GM12873 (cell line): ENCODE data around the gene LGALSL.

ENCODE experiments used
- TF ChIP-seq, protein P1 (sequence below): IDR thresholded peaks from 2 replicates; pipeline ENCODE4 v1.5.1; 2012; ENCODE audit warnings: low read depth, mild to moderate bottlenecking, moderate library complexity, low read length, control low read depth; ENCODE audit not compliant: insufficient read depth; ENCODE audit errors: missing control alignments

The LGALSL gene

DNA sequence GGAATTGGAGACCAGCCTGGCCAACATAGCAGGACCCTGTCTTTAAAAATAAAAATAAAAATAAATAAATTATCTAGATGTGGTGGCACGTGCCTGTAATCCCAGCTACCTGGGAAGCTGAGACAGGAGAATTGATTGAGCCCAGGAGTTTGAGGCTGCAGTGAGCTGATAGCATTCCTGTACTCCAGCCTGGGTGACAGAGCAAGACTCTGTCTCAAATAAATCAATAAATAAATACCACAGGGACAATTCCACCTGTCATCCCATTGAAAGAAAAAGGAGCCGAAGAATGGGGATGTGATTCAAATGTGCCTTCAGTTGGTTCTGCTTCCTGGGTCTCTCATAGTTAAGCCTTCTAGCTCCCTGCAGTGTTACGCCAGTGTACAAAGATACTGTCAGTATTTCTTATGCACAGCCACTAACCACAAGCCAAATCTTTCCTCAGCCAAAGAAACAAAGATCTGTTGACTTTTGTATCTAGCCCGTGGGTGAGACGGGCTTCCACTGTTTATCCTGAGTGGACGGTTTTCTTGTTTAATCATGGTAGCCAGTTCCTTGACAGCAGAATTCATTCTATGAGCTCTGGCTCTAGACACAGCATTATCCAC is 12.6 kb downstream of the LGALSL start:
- TF ChIP-seq, protein P1, sequence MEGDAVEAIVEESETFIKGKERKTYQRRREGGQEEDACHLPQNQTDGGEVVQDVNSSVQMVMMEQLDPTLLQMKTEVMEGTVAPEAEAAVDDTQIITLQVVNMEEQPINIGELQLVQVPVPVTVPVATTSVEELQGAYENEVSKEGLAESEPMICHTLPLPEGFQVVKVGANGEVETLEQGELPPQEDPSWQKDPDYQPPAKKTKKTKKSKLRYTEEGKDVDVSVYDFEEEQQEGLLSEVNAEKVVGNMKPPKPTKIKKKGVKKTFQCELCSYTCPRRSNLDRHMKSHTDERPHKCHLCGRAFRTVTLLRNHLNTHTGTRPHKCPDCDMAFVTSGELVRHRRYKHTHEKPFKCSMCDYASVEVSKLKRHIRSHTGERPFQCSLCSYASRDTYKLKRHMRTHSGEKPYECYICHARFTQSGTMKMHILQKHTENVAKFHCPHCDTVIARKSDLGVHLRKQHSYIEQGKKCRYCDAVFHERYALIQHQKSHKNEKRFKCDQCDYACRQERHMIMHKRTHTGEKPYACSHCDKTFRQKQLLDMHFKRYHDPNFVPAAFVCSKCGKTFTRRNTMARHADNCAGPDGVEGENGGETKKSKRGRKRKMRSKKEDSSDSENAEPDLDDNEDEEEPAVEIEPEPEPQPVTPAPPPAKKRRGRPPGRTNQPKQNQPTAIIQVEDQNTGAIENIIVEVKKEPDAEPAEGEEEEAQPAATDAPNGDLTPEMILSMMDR = no peak

DNA sequence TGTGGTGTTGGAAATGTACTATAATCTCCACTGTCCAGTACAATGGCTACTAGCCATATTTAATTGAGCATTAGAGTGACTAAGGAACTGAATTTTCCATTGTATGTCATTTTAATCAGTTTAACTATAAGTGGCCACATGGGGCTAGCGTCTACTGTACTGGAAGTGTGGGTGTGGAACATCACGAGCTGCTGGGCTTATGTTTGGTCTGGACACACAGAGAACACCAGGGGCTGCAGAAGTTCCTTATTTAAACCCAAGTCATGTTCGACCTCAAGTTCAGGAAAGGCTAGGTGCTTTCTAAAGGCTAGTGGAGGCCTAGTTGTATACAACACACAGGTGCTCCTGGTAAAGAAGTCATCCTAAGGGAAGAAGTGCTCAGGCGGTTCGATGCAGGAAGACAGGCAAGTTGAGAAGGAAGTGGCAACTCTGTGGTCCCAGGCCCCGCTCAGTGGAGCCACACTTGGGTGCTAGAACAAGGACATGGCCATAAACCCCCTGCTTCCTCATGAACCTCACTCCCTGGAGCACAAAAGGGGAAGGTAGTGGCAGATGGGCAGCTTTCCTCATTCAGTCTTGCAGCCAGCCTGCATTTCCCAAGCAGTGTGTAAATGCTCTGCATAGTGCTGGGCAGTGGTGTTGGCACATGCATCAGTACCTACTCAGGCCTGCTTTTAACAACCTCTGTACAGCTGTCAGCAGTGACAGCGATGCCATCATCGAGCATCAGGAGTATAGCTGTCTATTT is 13.3 kb downstream of the LGALSL start:
- TF ChIP-seq, protein P1 = no peak

DNA sequence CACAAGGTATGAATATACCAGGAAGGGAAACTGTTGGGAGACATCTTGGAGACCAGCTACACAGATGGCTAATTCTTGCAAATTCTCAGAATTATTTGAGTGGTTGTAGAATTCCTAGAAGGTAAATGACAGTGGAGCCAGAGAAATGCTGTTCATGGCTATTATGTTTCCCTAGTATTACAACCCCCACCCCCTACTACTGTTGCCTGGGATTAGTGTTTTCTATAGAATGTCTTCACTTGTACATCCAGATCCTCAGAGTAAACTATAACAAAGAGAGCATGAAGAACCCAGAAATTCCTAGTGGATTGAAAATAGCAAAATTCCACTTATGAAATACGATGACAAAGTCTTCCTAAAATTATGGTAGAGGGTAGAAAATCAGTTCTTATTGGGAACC is 15.3 kb downstream of the LGALSL start:
- TF ChIP-seq, protein P1 = no peak

DNA sequence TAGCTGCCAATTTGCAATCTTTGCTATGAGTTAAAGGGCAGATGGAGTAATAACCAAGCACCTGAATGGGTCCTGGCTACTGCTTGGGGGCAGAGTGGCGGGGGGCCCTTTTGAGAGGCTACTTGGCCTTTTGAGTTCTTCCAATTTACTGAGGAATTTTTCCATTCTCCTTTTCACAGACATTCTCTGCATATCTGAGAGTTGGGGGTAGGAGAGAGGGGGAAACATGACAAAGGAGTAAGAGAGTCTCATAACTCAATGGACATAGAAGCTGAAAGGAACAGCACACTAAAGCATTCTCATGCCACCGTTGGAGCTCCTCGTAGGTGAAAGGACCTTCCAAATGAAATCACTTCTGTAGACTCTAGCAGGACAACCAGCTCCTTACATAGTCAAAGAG is 16.1 kb downstream of the LGALSL start:
- TF ChIP-seq, protein P1 = no peak

DNA sequence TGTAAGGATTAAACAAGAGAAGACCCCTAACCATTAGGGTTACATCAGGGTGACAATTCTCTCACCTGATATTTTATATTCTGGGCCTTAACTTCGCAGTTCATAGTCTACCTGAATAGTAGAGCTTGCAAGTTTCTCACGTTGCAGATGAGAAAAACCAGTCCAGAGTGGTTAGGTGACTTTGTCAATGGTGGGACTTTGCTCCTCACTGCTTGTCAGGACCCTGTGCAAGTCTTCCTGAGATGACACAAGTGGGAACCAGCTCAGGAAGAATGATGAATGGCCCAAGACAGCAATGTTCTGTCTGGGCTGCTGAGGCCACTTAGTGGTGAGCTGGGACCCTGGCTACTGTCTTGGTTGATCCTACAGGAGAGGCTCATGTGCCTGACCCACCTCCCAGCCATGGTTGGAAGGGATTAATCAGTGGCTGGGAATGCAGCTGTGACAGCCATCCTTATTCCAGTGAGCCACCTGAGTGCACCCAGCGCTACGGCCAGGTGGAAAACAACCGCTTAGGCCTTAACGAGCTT is 16.9 kb downstream of the LGALSL start:
- TF ChIP-seq, protein P1 = no peak

DNA sequence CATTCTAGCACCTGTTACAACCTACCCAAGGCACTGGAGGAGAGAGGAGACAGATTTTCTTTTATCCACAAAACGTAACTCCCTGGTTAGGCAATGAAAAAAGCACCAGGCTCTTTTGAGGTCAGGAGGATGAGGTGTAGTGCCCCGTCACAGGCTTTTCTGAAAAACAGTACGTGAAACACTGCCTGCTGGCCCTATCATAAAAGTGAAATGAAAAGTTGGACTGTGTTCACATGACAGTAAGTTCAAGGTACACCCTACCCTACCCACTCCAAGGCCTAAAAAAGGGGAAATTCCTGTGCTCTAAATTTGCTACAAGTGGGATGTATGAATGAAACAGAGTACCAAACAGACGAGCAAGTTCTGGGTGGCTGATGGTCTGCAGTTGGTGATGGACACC is 17.6 kb downstream of the LGALSL start:
- TF ChIP-seq, protein P1 = no peak

DNA sequence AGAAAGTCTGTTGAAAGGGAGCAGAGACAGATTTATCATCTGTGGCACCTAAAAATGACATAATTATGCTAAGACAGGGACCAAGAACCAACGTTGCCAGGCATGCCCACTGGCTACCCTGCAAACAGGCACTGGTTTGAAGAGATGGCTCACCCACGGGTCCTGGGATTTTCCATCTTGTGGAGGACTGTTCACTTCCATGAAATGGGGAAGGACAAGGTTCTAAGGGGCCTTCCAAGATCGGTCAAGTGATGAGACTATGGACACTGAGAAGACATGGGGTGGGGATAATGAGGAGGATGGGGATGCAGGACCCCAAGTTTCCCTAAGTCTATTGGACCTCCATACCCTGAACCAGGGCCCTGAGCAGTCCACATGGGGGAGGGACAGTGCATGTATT is 18.9 kb downstream of the LGALSL start:
- TF ChIP-seq, protein P1 = no peak
